HG03095 (cell line): ENCODE data around the gene CPED1.
"Not testable (repeated sequence)": the region's sequence is repeated elsewhere in the genome, so short reads cannot be mapped to it uniquely, and the experiment has no call there.

Experiments used
- ATAC-seq: cut with Tn5 transposase; IDR thresholded peaks from one replicate; pipeline ENCODE4 v1.9.1; 2021; ENCODE audit warnings: moderate library complexity; ENCODE audit not compliant: unreplicated experiment

Gene CPED1

DNA sequence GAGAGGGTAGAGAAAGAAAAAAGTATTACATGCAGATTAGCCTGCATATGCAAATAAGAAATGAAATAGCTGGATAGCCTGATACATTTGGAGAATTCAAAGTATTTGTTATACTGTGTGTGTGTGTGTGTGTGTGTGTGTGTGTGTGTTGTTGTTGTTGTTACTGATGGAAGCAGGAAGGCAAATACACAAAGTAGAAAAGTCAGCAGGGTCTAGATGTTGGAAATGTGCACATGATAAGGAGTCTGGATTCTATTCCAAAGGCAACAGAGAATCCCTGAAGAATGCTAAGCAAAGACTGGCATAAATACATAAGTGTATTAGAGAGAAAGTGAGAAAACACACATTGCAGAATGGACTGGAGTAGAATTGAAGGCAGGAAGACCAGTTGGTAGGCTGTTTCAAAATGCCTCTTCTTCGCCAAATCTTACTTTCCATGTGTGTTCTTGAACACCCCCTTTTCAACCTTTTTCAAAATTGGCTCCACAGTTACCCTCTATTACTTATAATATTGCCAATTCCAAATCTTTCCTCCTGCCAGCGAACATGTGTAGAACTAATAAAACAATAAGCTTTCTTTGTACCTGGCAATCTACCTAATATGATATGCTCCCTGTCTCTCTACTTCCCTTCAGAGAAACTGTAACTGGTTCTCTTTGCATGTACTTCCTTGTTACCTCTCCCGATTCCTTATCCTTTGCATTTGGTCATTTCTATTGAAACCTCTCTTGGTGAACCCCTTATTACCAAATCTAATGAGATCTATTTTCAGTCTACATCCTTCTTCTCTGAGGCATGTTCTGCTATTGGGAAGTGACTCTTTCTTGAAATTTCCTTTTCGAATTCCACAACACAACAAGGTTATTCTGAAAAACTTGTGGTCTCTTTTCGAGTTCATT, 6.2 kb downstream of the CPED1 start:
- no peak for ATAC-seq

DNA sequence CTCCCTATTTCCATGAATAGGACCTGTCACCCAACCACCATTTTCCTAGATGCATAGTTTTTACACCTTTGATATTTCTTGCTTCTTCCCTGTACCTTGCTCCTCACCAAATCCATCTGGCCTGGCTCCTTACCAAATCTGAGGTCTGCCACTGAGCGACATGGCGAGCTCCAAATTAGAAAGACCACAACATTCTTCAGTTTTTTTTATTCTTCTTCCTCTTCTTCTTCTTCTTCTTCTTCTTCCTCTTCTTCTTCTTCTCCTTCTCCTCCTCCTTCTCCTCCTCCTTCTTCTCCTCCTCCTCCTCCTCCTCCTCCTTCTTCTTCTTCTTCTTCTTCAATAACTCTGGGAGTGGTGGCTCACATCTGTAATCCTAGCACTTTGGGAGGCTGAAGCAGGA, 7.1 kb downstream of the CPED1 start:
- ATAC-seq: no peak

DNA sequence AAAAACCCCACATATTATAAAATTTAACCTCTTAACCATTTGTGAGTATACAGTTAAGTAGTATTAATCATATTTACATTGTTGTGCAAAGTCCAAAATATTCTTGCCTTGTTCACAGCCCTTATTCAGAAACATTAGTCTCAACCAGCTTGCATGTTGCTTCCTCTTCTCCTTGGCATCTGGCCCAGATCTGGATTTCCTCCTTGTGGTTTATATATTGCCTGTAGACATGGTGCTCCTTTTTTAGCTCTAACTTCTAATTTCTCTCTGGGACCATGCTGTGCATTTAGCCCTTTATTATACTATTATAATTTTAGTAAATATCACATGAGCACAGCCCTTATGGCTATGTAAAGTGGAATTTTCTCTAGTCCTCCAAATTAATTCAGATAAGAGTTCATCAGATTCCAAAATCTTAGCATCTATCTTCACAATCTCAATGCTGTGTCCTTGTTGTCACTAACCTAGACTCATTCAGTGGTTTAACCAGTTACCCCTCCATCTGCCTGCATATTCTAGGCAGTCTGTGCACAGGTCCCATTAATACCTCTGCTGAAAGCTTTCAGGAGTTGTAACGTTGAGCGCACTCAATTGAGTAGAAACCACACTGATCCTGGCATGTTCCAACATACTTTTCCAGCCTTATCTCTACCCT, 7.9 kb downstream of the CPED1 start:
- ATAC-seq: no peak

GRCh38 chr7:120996988-120997345, 8.5 kb downstream of the CPED1 start:
- ATAC-seq: no peak

DNA sequence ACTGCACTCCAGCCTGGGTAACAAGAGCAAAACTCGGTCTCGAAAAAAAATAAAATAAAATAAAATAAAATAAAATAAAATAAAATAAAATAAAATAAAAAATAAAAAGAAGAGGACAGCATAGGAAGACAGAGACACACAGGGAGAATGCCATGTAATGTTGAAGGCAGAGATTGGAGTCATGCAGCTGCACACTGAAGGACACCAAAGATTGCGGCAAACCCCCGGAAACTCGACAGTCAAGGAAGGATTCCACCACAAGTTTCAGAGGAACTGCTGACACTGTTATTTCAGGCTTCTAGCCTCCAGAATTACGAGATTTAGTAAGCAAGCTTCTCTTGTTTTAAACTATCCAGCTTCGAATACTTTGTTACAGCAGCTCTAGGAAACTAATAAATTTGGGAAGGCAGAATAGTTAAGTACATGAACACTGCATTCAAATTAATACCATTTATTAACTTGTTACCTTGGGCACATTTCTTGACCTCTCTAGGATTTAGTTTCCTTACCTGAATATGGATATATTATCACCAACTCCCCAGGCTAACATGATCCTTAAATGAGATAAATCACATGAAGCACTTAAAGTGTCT, 9.5 kb downstream of the CPED1 start:
- ATAC-seq: no peak

DNA sequence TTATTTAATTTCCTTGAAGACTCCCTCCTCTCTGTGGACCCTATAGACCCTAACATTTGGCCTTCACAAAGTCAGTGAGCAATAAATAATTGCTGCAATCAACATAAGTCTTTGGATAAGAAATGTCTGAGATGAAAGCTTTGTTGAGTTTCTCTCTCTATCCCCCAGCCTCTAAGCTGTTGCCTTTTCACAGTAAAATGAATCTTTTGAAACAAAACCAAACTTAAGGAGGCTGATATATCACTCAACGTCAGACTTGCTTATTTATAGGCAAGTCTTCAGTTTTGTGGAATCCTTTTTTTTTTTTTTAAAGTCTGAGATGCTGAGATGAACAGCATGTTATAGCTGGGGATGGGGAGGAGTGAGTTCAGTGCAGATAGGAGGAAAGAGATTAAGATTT, 10.0 kb downstream of the CPED1 start:
- ATAC-seq: no peak

DNA sequence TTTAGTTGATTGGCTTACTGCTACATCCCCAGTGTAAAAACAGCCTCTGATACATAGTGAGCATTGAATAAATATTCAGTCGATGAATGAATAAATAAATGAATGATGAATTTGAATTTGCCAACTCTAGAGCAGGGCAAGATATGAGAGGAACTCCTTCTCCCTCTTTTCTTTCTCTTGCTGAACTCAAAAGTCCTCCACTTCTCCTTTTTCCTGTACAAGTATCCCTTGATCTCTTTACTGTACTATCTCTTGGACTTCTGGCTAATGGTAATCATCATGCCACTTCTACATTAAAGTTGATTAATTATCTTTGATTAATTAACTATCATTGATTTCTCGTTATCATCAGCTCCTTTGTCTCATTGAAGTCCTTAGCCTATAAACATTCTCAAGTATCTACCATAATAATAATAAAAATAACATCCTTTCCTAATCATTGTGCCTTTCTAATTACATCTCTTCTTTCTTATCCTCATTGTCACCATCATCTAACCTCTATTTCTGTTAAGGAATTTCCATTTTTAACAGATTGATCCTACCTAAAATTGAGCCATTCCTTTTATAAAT, 10.6 kb downstream of the CPED1 start:
- ATAC-seq: no peak

- ATAC-seq: no peak
These were observed 11.8 kb downstream of the CPED1 start for GRCh38 chr7:121000081-121000983.

DNA sequence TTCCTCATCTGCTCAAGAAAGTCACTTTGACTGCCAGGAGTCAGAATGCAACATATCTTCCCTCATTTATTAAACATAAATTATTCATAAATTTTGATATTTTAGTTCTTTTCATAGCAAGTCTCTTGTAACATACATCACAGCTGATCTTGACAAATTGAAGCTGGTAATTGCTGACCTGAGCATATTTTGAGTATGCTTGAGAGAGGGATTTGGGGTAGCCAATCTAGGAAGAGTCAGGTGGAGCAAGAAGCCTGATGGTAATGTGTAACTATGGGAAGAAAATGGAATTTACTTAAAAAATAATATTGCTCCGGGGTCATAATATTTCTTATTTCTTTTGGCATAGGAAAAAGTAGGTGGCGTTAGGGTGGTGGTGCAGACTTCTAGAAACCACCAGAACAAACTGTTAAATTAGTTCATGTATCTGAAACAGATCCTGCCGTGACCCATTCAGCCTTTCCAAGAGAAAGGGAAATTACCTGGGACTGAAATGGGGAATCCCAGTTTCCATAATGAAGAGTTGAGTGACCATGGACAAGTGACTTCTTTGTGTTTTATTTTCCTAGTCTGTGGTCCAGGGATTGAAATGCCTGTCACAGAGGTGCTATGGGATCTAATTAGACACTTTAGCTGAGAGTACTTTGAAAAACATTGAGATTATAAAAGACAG, 12.9 kb downstream of the CPED1 start:
- no peak for ATAC-seq

DNA sequence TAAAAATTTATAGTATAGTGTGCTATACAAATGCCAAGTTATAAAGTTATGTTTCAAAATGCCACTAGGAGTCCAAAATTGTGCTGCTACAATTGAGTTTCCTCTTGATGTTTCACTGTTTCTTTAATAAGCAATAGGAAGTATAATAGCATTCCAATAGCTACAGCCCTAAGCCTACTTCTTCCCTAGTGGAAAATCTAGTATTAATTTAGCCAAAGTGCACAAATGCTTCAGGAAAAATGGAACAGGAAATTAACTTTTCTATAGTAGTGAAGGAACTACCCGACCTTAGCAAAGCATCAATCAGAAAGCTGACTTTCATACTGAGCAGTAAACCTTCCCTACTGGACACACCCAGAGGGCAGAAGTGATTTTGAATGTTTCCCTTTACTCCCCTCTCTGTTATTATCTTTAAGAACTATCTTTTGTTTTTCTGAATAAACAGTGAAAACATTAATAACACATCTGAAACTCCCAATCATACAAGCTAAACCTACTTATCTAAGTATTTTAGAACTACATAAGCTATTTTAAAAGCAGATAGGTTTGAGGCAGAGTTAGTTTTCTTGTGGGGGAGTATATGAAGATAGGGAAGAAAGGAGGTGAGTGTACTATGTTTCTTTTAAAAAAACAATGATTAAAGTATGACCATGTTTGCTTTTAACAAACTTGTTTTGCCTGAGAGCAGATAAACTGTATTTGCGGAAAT, 13.7 kb downstream of the CPED1 start:
- ATAC-seq: no peak

DNA sequence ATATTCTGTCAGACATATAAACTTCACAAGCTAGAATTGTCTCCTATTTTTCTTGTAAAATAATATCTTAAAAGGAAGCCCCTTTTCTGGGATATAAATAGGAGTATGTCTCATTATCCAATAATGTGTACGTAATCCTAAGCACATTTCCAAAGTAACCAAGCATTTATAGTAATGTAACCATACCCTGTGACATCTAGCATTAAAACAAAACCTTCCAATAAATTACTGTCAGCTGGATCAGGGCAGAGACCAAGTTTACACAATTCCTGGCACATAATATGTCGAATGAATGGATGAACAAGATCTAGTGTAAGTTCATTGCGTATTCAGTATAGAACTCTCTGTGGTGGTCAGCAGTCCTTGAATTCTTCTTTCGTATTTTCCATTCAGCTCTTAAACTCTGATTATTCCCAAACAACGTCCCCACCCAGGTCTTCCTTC, 14.3 kb downstream of the CPED1 start:
- no peak for ATAC-seq

DNA sequence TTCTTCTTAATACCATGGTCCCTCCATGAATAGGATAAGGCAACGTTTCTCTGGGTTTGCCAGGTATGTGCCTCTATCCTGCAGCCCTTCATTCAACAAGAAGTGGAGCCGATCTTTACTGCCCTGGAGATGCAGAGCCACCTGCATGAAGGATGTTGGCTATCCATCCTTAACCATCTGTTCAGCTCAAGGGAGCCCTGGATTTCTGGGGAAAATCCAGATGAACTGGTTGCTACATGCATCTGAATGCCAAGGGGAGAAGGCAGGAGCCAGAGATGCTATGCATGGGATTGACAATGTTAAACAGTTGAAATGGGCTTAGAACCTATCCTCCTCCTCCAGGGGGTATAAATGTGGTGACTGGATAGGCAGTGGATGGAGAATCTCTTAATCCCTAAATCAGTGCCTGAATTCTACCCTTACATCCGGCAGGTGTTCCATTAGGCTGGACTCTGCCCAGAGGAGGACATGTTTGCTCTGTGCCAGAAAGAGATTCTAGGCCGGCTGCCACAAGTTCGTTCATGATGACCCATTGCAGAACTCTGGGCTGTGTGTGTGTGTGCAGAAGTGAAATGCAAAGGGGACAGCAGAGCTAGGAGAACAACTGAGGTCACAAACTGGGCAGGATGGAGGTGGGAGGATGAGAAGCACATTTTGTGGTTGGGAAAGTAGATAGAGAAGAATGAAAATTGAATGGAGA, 15.6 kb downstream of the CPED1 start:
- ATAC-seq: no peak

DNA sequence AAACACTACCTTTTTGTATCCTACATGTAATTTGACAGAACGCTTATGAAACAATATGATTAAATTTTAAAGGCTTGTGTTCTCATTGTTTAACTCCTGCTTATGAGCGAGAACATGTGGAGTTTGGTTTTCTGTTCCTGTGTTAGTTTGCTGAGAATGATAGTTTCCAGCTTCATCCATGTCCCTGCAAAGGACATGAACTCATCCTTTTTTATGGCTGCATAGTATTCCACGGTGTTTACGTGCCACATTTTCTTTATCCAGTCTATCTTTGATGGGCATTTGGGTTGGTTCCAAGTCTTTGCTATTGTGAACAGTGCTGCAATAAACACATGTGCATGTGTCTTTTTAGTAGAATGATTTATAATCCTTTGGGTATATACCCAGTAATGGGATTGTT, 16.5 kb downstream of the CPED1 start:
- ATAC-seq: not testable (repeated sequence)

GRCh38 chr7:121005996-121006584, 17.6 kb downstream of the CPED1 start:
- ATAC-seq: no peak

- ATAC-seq: no peak
These were observed 18.3 kb downstream of the CPED1 start for GRCh38 chr7:121006711-121007315.

- no peak for ATAC-seq
These were observed 20.3 kb downstream of the CPED1 start for GRCh38 chr7:121008816-121009215.

- no peak for ATAC-seq
These were observed 22.9 kb downstream of the CPED1 start for GRCh38 chr7:121011401-121011800.
